BLaER1 treated with 17β-estradiol and CSF1 and Interleukin-3, amounts not matched to agents 10 nM and 100 nM (cell line): ENCODE results near the gene PRSS48.

ENCODE experiments used
- H3K27ac ChIP-seq, 11 experiments: shearing (Covaris generic); formaldehyde crosslinking; 2 replicates each; pipeline ENCODE4 v1.8.1; 2022
- H3K27me3 ChIP-seq, 11 experiments: shearing (Covaris generic); formaldehyde crosslinking; 2 replicates each; pipeline ENCODE4 v1.8.1; 2022
- H3K36me3 ChIP-seq, 11 experiments: shearing (Covaris generic); formaldehyde crosslinking; 2 replicates each; pipeline ENCODE4 v1.8.1; 2022
- H3K4me1 ChIP-seq, 10 experiments: shearing (Covaris generic); formaldehyde crosslinking; 2 replicates each; pipeline ENCODE4 v1.8.1; 2022
- H3K4me2 ChIP-seq, 11 experiments: shearing (Covaris generic); formaldehyde crosslinking; 2 replicates each; pipeline ENCODE4 v1.8.1; 2022
- H3K4me3 ChIP-seq, 10 experiments: shearing (Covaris generic); formaldehyde crosslinking; 2 replicates each; pipeline ENCODE4 v1.8.1; 2022
- H3K9ac ChIP-seq, 11 experiments: shearing (Covaris generic); formaldehyde crosslinking; 2 replicates each; pipeline ENCODE4 v1.8.1; 2022
- H3K9me3 ChIP-seq, 11 experiments: shearing (Covaris generic); formaldehyde crosslinking; replicated peaks in 1 of 11; 2 replicates each; pipeline ENCODE4 v1.8.1; 2022
- H4K20me1 ChIP-seq, 11 experiments: shearing (Covaris generic); formaldehyde crosslinking; 2 replicates each; pipeline ENCODE4 v1.8.1; 2022
- Cebpa-rat ChIP-seq, 11 experiments: shearing (Covaris generic); IDR thresholded peaks; 2 replicates each; pipeline ENCODE4 v1.8.1; 2022

PRSS48 gene

GRCh38 chr4:151322570-151322969 is 45.6 kb downstream of the PRSS48 start:
- Histone ChIP-seq H4K20me1 (no peaks in the 10 kb centered on the region), H3K4me1 (no peaks in the 10 kb centered on the region), H3K4me2 (no peak overlapping the region), H3K9ac (no peak overlapping the region), H3K4me3 (no peak overlapping the region), H3K27me3 (no peaks in the 10 kb centered on the region), H3K27ac (no peak overlapping the region), H3K36me3 (no peaks in the 10 kb centered on the region; a peak in 1 of 22 replicates), H3K9me3 (peaks cover 11 to 24% (median 18%) of the 10 kb centered on the region in 11 experiments)
- TF ChIP-seq Cebpa-rat (IDR thresholded peaks at IDR 0.05) = no peak

GRCh38 chr4:151323667-151324066 is 46.7 kb downstream of the PRSS48 start:
- no peaks in the 10 kb centered on the region for H3K27me3 ChIP-seq
- no peak overlapping the region for H3K9ac ChIP-seq
- no peaks in the 10 kb centered on the region; a peak in 1 of 22 replicates for H3K36me3 ChIP-seq
- H3K4me1 ChIP-seq = no peaks in the 10 kb centered on the region
- H4K20me1 ChIP-seq = no peaks in the 10 kb centered on the region
- H3K4me3 ChIP-seq = no peak overlapping the region
- H3K4me2 ChIP-seq = no peak overlapping the region
- H3K27ac ChIP-seq = no peak overlapping the region
- TF ChIP-seq Cebpa-rat (IDR thresholded peaks at IDR 0.05) = no peak
- H3K9me3 ChIP-seq = peaks cover 11 to 24% (median 18%) of the 10 kb centered on the region in 11 experiments

GRCh38 chr4:151324124-151324751 is 47.3 kb downstream of the PRSS48 start:
- no peak for TF ChIP-seq Cebpa-rat (IDR thresholded peaks at IDR 0.05)
- H3K4me1 ChIP-seq = no peaks in the 10 kb centered on the region
- no peak overlapping the region for H3K4me2 ChIP-seq
- no peaks in the 10 kb centered on the region for H4K20me1 ChIP-seq
- H3K27ac ChIP-seq = no peak overlapping the region
- no peak overlapping the region for H3K9ac ChIP-seq
- H3K36me3 ChIP-seq = no peaks in the 10 kb centered on the region; a peak in 1 of 22 replicates
- H3K4me3 ChIP-seq = no peak overlapping the region
- H3K9me3 ChIP-seq = peaks cover 11 to 24% (median 18%) of the 10 kb centered on the region in 11 experiments
- H3K27me3 ChIP-seq = no peaks in the 10 kb centered on the region

GRCh38 chr4:151324752-151325110 is 47.8 kb downstream of the PRSS48 start:
- no peaks in the 10 kb centered on the region for H3K4me1 ChIP-seq
- H3K4me2 ChIP-seq = no peak overlapping the region
- no peaks in the 10 kb centered on the region; a peak in 1 of 22 replicates for H3K36me3 ChIP-seq
- TF ChIP-seq Cebpa-rat (IDR thresholded peaks at IDR 0.05) = no peak
- H3K9ac ChIP-seq = no peak overlapping the region
- no peaks in the 10 kb centered on the region for H3K27me3 ChIP-seq
- no peak overlapping the region for H3K27ac ChIP-seq
- H4K20me1 ChIP-seq = no peaks in the 10 kb centered on the region
- H3K9me3 ChIP-seq = peaks cover 11 to 24% (median 18%) of the 10 kb centered on the region in 11 experiments
- no peak overlapping the region for H3K4me3 ChIP-seq

- no peak within 1 kb of the TSS for H3K4me3 ChIP-seq
- H3K9ac ChIP-seq = no peak within 1 kb of the TSS
- no peak within 1 kb of the TSS for H3K4me2 ChIP-seq
Observed at GRCh38 chr4:151325111-151325948, 48.4 kb downstream of the PRSS48 start, which contains the start of gene SH3D19. SH3D19 (minus strand) TSS chr4:151325605; CDS start chr4:151325352, 253 bp downstream.

DNA sequence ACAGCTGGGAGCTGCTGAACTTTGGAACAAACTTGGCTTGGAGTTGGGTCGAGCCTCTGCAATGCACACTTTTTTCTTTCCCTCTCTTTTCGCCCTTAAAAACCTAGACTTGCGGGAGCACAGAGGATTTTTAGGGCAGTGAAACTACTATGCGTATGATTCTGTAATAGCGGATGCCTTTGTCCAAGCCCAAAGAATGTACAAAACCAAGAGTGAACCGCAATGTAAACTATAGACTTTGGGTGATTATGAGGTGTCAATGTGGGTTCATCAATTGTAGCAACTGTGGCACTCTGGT is 48.9 kb downstream of the PRSS48 start:
- TF ChIP-seq Cebpa-rat (IDR thresholded peaks at IDR 0.05) = no peak
- H3K27ac ChIP-seq = no peak overlapping the region
- H3K9me3 ChIP-seq = peaks cover 11 to 24% (median 18%) of the 10 kb centered on the region in 11 experiments
- H3K9ac ChIP-seq = no peak overlapping the region
- no peaks in the 10 kb centered on the region for H4K20me1 ChIP-seq
- no peaks in the 10 kb centered on the region for H3K4me1 ChIP-seq
- H3K36me3 ChIP-seq = no peaks in the 10 kb centered on the region; a peak in 1 of 22 replicates
- H3K4me3 ChIP-seq = no peak overlapping the region
- no peaks in the 10 kb centered on the region for H3K27me3 ChIP-seq
- no peak overlapping the region for H3K4me2 ChIP-seq

More at GRCh38 chr4:151325111-151325948, 48.4 kb downstream of the PRSS48 start, which contains the start of gene SH3D19:
- no peak for TF ChIP-seq Cebpa-rat (IDR thresholded peaks at IDR 0.05)
- Histone ChIP-seq H3K36me3 (no peaks in the 10 kb centered on the region; a peak in 1 of 22 replicates), H3K27me3 (no peaks in the 10 kb centered on the region), H3K27ac (no peak within 1 kb of the TSS), H3K4me1 (no peaks in the 10 kb centered on the region), H3K9me3 (peaks cover 11 to 24% (median 18%) of the 10 kb centered on the region in 11 experiments), H4K20me1 (no peaks in the 10 kb centered on the region)

DNA sequence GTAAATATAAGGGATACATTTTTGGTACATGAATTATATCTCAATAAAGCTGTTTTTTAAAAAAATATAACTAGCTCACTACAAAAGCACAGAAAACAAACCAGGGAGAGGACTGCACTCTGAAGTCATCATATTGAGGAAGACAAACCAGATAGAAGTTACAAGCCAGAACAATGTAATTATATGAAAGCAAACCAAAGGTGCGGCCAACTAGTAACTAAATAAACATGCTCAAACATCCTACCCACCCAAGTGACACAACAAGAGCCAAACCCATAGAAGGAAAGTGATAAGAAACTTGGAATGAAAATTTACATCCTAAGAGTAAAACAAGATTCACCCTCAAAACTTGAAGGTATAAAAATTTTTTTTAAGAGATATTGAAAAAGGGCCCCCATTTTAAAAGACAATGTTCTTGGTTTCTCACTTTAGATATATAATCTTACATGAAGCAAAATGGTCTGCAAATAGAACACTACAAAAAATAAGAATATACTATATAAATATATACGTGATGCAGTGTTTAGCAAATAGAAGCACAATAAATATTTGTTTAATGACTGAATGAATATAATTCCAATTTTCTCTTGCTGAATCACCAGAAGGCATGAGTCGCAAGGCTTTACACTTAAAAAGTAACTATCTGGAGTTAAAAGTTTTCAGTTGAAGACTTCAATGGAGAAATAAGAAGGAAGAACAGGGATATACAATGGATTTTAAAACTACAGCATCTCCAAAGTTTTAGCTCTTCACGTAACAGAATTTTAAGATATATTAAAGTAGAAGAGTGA is 52.5 kb downstream of the PRSS48 start:
- no peaks in the 10 kb centered on the region for H3K27me3 ChIP-seq
- no peak overlapping the region for H3K4me3 ChIP-seq
- peaks cover 11 to 24% (median 18%) of the 10 kb centered on the region in 11 experiments for H3K9me3 ChIP-seq
- no peak overlapping the region for H3K4me2 ChIP-seq
- no peaks in the 10 kb centered on the region for H4K20me1 ChIP-seq
- no peaks in the 10 kb centered on the region; a peak in 1 of 22 replicates for H3K36me3 ChIP-seq
- H3K9ac ChIP-seq = no peak overlapping the region
- TF ChIP-seq Cebpa-rat (IDR thresholded peaks at IDR 0.05) = no peak
- no peaks in the 10 kb centered on the region for H3K4me1 ChIP-seq
- no peak overlapping the region for H3K27ac ChIP-seq

- Histone ChIP-seq H4K20me1 (no peaks in the 10 kb centered on the region), H3K9ac (no peak overlapping the region), H3K36me3 (no peaks in the 10 kb centered on the region), H3K27me3 (no peaks in the 10 kb centered on the region), H3K9me3 (peaks cover 0 to 6% (median 0%) of the 10 kb centered on the region in 11 experiments; a peak in 5 of 22 replicates), H3K4me2 (no peak overlapping the region), H3K4me1 (no peaks in the 10 kb centered on the region), H3K27ac (no peak overlapping the region), H3K4me3 (no peak overlapping the region)
- TF ChIP-seq Cebpa-rat (IDR thresholded peaks at IDR 0.05) = no peak
Observed at GRCh38 chr4:151331276-151332042, 54.5 kb downstream of the PRSS48 start.
